Middle frontal gyrus (tissue), 1 donor: ENCODE results near the gene DENND1B.

ENCODE experiments used
- DNase-seq: peaks from one replicate; pipeline ENCODE4 v3.0.0-alpha.2; 2015; ENCODE audit warnings: low spot score; ENCODE audit errors: extremely low spot score

The DENND1B gene

GRCh38 chr1:197775282-197776262 is at the start of gene DENND1B:
DENND1B (minus strand) TSS chr1:197775480; CDS start chr1:197775155, 325 bp downstream.
- DNase-seq, result no peak

- DNase-seq, result no peak
Observed at GRCh38 chr1:197814306-197814705, 39.0 kb upstream of the DENND1B start.

GRCh38 chr1:197813741-197814140 is 38.5 kb upstream of the DENND1B start:
- no peak for DNase-seq

- DNase-seq, result no peak
Observed at GRCh38 chr1:197811769-197812168, 36.5 kb upstream of the DENND1B start.

- DNase-seq, result no peak
Observed at GRCh38 chr1:197810812-197811211, 35.5 kb upstream of the DENND1B start.

GRCh38 chr1:197808880-197809279 is 33.6 kb upstream of the DENND1B start:
- no peak for DNase-seq

GRCh38 chr1:197807739-197808453 is 32.6 kb upstream of the DENND1B start:
- DNase-seq, result no peak

- no peak for DNase-seq
Observed at GRCh38 chr1:197807216-197807615, 31.9 kb upstream of the DENND1B start.

GRCh38 chr1:197806718-197807117 is 31.4 kb upstream of the DENND1B start:
- DNase-seq, result no peak

- no peak for DNase-seq
Observed at GRCh38 chr1:197801684-197802083, 26.4 kb upstream of the DENND1B start.

- no peak for DNase-seq
Observed at GRCh38 chr1:197801111-197801482, 25.8 kb upstream of the DENND1B start.

GRCh38 chr1:197800379-197801110 is 25.3 kb upstream of the DENND1B start:
- DNase-seq, result no peak

GRCh38 chr1:197799271-197799670 is 24.0 kb upstream of the DENND1B start:
- DNase-seq, result no peak

GRCh38 chr1:197798492-197798891 is 23.2 kb upstream of the DENND1B start:
- DNase-seq, result no peak

- no peak for DNase-seq
Observed at GRCh38 chr1:197797010-197797409, 21.7 kb upstream of the DENND1B start.

GRCh38 chr1:197788741-197789739 is 13.8 kb upstream of the DENND1B start:
- no peak for DNase-seq

- DNase-seq, result no peak
Observed at GRCh38 chr1:197787623-197788536, 12.6 kb upstream of the DENND1B start.

- no peak for DNase-seq
Observed at GRCh38 chr1:197787056-197787455, 11.8 kb upstream of the DENND1B start.

- no peak for DNase-seq
Observed at GRCh38 chr1:197786280-197786679, 11.0 kb upstream of the DENND1B start.
